VCaP (cell line): ENCODE data around the gene RASGRP2.

Experiments used
- H3K27ac ChIP-seq: fragments of 450-650 bp; 2 replicates; pipeline ENCODE4 v1.5.1; 2017
- TF ChIP-seq, protein P1 (sequence below): fragments of 450-650 bp; conservative IDR thresholded peaks from 2 replicates; pipeline ENCODE4 v1.5.1; 2017; ENCODE audit warnings: mild to moderate bottlenecking, moderate library complexity

The RASGRP2 gene

DNA sequence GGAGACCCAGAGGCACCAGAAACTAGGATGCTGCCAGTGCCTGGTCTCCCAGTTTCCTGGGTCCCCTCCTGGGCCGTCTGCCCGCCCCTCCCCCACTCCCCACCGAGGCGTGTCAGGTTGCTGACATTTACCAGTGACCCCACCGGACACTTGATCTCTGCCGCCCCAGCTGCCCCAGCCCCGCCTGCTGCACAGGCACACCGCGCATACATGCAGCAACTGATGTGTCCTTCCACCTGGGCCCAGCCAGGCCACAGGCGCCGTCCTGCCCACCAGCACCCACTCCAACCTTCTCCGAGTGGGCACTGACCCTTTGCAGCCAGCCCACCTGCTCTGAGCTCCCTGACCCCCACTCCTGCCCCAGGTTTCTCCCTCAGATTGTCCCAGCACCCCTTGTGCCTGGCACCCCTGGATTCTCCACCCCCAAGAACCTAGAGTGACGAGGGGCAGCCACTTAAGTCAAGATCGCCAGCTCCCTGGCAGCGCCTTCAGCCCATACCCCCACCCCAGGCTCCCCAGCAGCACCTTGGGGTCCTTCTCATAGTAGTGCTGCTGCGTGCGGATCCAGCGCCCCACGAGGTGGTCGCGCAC is 15.3 kb upstream of the RASGRP2 start:
- H3K27ac ChIP-seq, result peak overlapping the region; percentile 36; the same call in 1 of the 2 replicates
- TF ChIP-seq, protein P1, sequence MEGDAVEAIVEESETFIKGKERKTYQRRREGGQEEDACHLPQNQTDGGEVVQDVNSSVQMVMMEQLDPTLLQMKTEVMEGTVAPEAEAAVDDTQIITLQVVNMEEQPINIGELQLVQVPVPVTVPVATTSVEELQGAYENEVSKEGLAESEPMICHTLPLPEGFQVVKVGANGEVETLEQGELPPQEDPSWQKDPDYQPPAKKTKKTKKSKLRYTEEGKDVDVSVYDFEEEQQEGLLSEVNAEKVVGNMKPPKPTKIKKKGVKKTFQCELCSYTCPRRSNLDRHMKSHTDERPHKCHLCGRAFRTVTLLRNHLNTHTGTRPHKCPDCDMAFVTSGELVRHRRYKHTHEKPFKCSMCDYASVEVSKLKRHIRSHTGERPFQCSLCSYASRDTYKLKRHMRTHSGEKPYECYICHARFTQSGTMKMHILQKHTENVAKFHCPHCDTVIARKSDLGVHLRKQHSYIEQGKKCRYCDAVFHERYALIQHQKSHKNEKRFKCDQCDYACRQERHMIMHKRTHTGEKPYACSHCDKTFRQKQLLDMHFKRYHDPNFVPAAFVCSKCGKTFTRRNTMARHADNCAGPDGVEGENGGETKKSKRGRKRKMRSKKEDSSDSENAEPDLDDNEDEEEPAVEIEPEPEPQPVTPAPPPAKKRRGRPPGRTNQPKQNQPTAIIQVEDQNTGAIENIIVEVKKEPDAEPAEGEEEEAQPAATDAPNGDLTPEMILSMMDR, result no peak

DNA sequence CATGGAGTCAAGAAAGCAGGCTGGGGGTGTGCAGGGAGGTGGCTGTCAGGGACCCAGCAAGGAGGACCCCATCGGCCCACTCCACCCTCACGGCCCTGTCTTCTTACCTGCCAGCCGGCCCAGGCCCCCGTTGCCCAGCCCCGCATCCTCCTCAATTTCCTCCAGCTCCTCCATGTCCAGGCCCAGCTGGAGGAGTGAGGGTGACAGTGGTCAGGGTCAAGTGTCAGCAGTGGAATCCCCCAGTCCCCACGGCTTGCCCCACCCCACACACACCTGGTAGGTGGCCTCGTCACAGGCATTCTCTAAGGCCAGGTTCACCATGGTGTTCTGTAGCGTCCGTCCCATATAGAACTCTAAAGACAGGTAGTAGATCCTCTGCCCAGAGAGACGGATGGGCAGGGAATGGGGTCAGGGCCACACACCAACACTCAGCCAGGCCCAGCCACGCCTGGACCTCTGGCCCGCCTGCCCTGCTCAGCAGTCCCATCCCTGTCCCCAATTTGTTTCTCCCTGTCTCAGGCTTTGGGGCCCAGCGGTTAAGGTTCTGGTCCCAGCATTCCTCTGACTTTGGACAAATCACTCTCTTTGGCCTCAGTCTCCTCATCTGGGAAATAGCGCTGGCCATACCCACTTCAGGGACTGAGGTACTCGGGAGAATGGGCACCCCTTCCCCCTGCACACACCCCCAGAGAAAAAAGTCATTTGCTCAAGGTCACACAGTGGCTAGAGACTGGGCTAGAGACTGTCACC is 14.6 kb upstream of the RASGRP2 start:
- H3K27ac ChIP-seq, result no peak overlapping the region
- TF ChIP-seq, protein P1, result no peak

DNA sequence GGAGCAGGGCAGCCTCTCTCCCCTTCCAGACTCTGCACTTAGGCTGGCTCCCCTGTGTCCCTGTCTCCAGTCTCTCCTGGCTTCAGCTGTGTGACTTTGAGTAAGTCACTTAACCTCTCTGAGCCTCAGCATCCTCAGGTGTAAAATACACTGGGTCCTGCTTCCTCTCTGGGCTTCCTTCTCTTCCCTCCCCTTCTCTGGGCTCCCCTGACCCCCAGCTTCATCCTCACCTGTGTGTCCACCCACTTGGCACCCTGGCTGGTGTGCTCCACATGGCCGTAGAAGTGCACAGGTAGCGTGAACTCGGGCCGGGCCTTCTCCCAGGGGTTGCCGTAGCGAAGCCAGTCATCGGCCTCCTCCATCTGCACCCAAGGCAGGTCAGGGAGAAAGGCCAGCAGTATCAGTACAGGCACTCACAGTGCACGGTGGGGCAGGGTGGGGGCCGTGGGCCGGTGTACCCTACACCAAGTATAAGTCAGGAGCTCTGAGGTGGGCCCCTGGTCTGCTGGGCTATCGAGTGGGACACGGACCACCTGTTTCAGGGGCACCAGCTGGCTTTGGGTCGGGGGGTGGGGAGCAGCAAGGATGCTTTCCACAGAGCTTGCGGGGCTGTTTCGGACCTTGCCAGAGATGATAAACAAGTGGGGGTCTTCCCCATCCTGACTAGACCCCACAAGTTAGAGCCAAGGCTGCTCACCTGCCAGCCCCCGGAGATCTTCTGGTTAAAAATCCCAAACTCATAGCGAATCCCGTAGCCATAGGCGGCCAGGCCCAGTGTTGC is 13.8 kb upstream of the RASGRP2 start:
- no peak overlapping the region for H3K27ac ChIP-seq
- TF ChIP-seq, protein P1, result no peak

GRCh38 chr11:64755681-64756361 is 11.9 kb upstream of the RASGRP2 start:
- TF ChIP-seq, protein P1, result no peak
- H3K27ac ChIP-seq, result no peak overlapping the region

- H3K27ac ChIP-seq, result no peak overlapping the region
- TF ChIP-seq, protein P1, result no peak
These were observed 11.1 kb upstream of the RASGRP2 start for GRCh38 chr11:64754919-64755662.

DNA sequence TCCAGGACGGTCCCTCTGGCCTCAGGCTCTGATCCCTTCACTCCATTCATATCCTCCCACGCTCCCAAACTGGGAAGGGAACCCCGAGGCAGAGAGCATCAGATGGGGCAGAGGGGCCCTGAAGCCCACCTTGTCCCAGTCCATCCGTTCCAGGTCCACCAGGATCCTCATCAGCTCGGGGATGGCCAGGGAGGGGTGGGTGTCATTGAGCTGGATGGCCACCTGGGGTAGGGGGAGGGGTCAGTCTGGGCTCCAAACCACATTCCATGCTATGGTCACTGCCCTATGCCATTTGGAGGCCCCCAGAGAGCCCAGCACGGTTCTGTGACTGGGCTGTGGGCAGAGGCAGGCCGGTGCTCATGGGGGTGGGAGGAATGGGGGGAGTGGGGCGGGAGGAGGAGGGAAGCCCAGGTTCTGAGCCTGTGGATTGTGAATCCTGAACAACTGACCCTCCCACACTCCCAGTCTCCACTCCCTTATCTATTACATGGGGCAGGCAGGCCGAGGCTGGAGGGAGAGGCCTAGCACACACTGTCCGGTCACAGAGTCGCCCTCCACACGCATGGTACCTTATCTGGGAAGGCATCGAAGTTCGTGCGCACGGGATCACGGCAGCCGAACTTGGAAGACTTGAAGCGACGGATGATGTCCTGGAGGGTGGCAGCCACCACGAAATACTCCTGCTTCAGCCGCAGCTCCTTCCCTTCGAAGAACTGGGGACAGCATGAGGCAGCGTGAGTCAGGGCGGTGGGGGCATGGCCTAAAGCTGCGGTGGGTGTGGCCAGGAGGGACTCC is 10.4 kb upstream of the RASGRP2 start:
- TF ChIP-seq, protein P1, result no peak
- no peak overlapping the region for H3K27ac ChIP-seq
